Keratinocyte (primary cell): ENCODE results near the gene ADGRA1.

ENCODE experiments used
- EZH2 ChIP-seq: IDR thresholded peaks from one replicate; pipeline ENCODE4 v1.6.1; 2012; ENCODE audit warnings: inconsistent platforms, mild to moderate bottlenecking, low read length, moderate library complexity
- TF ChIP-seq, protein P1 (sequence below), 3 experiments: IDR thresholded peaks in 1 of 3; conservative IDR thresholded peaks in 1 of 3; optimal IDR thresholded peaks in 1 of 3; 2 replicates in 2 of 3; 3 replicates in 1 of 3; pipeline versions ENCODE3 to v1.5.1; 2011; ENCODE audit warnings: low read length in 3 of 3, mild to moderate bottlenecking in 3 of 3, moderate library complexity in 2 of 3, control low read depth in 1 of 3, inconsistent platforms in 1 of 3; ENCODE audit not compliant: insufficient read depth in 2 of 3; ENCODE audit errors: extremely low read depth in 1 of 3

- TF ChIP-seq, protein P1, sequence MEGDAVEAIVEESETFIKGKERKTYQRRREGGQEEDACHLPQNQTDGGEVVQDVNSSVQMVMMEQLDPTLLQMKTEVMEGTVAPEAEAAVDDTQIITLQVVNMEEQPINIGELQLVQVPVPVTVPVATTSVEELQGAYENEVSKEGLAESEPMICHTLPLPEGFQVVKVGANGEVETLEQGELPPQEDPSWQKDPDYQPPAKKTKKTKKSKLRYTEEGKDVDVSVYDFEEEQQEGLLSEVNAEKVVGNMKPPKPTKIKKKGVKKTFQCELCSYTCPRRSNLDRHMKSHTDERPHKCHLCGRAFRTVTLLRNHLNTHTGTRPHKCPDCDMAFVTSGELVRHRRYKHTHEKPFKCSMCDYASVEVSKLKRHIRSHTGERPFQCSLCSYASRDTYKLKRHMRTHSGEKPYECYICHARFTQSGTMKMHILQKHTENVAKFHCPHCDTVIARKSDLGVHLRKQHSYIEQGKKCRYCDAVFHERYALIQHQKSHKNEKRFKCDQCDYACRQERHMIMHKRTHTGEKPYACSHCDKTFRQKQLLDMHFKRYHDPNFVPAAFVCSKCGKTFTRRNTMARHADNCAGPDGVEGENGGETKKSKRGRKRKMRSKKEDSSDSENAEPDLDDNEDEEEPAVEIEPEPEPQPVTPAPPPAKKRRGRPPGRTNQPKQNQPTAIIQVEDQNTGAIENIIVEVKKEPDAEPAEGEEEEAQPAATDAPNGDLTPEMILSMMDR (optimal IDR thresholded peaks at IDR 0.05 in 1 of 3, IDR thresholded peaks at IDR 0.05 in 1 of 3, conservative IDR thresholded peaks at IDR 0.05 in 1 of 3; ENCODE audit: extremely low read depth in 1 of 3, insufficient read depth in 2 of 3, low read length in 3 of 3), result no peak
- peak; percentile 70 for TF ChIP-seq EZH2
Measured at GRCh38 chr10:133160826-133161471, 73.2 kb downstream of the ADGRA1 start.
